Neural cell (in vitro differentiated cells): ENCODE measurements around the gene NFASC.

Experiments
- CTCF ChIP-seq: fragments of 450-650 bp; IDR thresholded peaks from 2 replicates; pipeline ENCODE4 v1.5.1; 2014; ENCODE audit warnings: antibody characterized with exemption, mild to moderate bottlenecking, moderate library complexity; ENCODE audit not compliant: poor library complexity, severe bottlenecking
- EZH2 ChIP-seq: fragments of 200-600, 300-800 bp; shearing (Covaris generic), sonication (generic); IDR thresholded peaks from 2 replicates; pipeline ENCODE4 v1.6.1; 2014; ENCODE audit warnings: antibody characterized with exemption, low read length, borderline replicate concordance, mild to moderate bottlenecking; ENCODE audit not compliant: insufficient read depth, poor library complexity, severe bottlenecking
- REST ChIP-seq: IDR thresholded peaks from 2 replicates; pipeline ENCODE4 v1.6.1; 2012; ENCODE audit warnings: borderline replicate concordance
- SMC3 ChIP-seq: fragments of 450-650 bp; conservative IDR thresholded peaks from 2 replicates; pipeline ENCODE4 v1.6.1; 2014; ENCODE audit warnings: antibody characterized with exemption, mild to moderate bottlenecking, moderate library complexity; ENCODE audit not compliant: poor library complexity
- TAF1 ChIP-seq: IDR thresholded peaks from 2 replicates; pipeline ENCODE4 v1.6.1; 2012; ENCODE audit warnings: low read depth

DNA sequence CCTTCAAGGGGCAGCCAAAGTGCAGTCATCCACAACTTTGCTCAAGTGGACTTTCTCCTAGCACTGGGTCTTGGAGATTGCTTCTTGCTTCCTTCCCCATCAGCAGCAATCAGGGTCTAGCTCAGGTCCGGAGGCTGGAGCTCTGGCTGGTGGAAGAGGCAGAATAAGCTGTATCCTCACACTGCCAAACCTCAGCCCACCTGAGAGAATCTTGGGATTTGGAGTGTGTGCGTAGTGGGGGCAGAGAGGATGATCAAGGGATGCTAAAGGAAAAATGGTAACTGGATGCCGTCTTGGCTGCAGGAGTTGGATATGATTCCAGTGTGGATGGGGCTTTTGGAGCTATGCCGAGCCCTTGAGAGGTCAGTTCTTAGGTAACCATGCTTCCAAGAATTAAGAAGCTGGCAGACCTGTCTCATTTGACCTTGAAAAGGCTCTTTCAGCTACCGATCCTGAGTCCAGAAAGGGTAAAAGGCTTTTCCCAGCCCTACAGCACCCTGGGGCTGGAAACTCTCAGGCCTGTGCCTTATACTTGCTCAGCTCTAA is 4.5 kb upstream of the NFASC start:
- no peak for TF ChIP-seq CTCF
- no peak for TF ChIP-seq EZH2
- no peak for TF ChIP-seq TAF1
- no peak for TF ChIP-seq REST
- no peak for TF ChIP-seq SMC3
